GM21529 (cell line): ENCODE results near the gene VPS26C.

ENCODE experiments used
- ATAC-seq: cut with Tn5 transposase; IDR thresholded peaks from one replicate; pipeline ENCODE4 v1.9.1; 2021; ENCODE audit not compliant: unreplicated experiment

The VPS26C gene

GRCh38 chr21:37206496-37206895 is 60.6 kb downstream of the VPS26C start:
- ATAC-seq, result no peak

- no peak for ATAC-seq
Observed at GRCh38 chr21:37204580-37204979, 62.6 kb downstream of the VPS26C start.

- ATAC-seq, result no peak
Observed at GRCh38 chr21:37202221-37203110, 64.7 kb downstream of the VPS26C start.

GRCh38 chr21:37200641-37201480 is 66.3 kb downstream of the VPS26C start:
- no peak for ATAC-seq

GRCh38 chr21:37199057-37199924 is 67.8 kb downstream of the VPS26C start:
- ATAC-seq, result no peak

GRCh38 chr21:37197746-37198145 is 69.4 kb downstream of the VPS26C start:
- no peak for ATAC-seq

- no peak for ATAC-seq
Observed at GRCh38 chr21:37196847-37197246, 70.3 kb downstream of the VPS26C start.

- ATAC-seq, result no peak
Observed at GRCh38 chr21:37195610-37196009, 71.5 kb downstream of the VPS26C start.

- ATAC-seq, result no peak
Observed at GRCh38 chr21:37195059-37195458, 72.1 kb downstream of the VPS26C start.

GRCh38 chr21:37193676-37194075 is 73.5 kb downstream of the VPS26C start:
- no peak for ATAC-seq

GRCh38 chr21:37193006-37193405 is 74.1 kb downstream of the VPS26C start:
- ATAC-seq, result no peak

GRCh38 chr21:37192019-37192418 is 75.1 kb downstream of the VPS26C start:
- no peak for ATAC-seq

- no peak for ATAC-seq
Observed at GRCh38 chr21:37188825-37189224, 78.3 kb downstream of the VPS26C start.

- no peak for ATAC-seq
Observed at GRCh38 chr21:37186983-37187382, 80.2 kb downstream of the VPS26C start.

- no peak for ATAC-seq
Observed at GRCh38 chr21:37184784-37185593, 82.1 kb downstream of the VPS26C start.

- ATAC-seq, result no peak
Observed at GRCh38 chr21:37183749-37184148, 83.4 kb downstream of the VPS26C start.

- no peak for ATAC-seq
Observed at GRCh38 chr21:37182222-37182621, 84.9 kb downstream of the VPS26C start.

- ATAC-seq, result no peak
Observed at GRCh38 chr21:37181059-37181458, 86.1 kb downstream of the VPS26C start.

- ATAC-seq, result no peak
Observed at GRCh38 chr21:37176716-37177115, 90.4 kb downstream of the VPS26C start.
